Transverse colon (tissue), 4 donors: ENCODE measurements around the gene SDK2. TPM values are rescaled to one million over a fixed set of nuclear protein-coding genes. Genes with fewer than 3 reads are reported as not detected.

Source experiments
- DNase-seq: peaks from one replicate; pipeline ENCODE4 v3.0.0-alpha.2; 2019
- H3K27ac ChIP-seq, 4 donors: fragments of 200-600 bp; sonication (generic); 2 replicates each; pipeline ENCODE4 v1.5.1; 2016 to 2018; ENCODE audit warnings: inconsistent platforms in 4 of 4
- H3K27me3 ChIP-seq: fragments of 200-600 bp; sonication (generic); 2 replicates; pipeline ENCODE4 v1.5.1; 2017; ENCODE audit warnings: inconsistent platforms
- H3K36me3 ChIP-seq, 4 donors: fragments of 200-600 bp; sonication (generic); 2 replicates each; pipeline ENCODE4 v1.5.1; 2017 to 2019; ENCODE audit warnings: inconsistent platforms in 4 of 4
- H3K4me1 ChIP-seq, 4 donors: fragments of 200-600 bp; sonication (generic); 2 replicates each; pipeline ENCODE4 v1.5.1; 2017 to 2020; ENCODE audit warnings: inconsistent platforms in 4 of 4
- H3K4me3 ChIP-seq, 4 donors: fragments of 200-600 bp; sonication (generic); 1 replicate in 1 of 4; 2 replicates in 3 of 4; pipeline versions ENCODE4 v1.5.1 to v1.6.1; 2017 to 2019; ENCODE audit warnings: inconsistent platforms in 4 of 4
- H3K9me3 ChIP-seq, 2 donors: fragments of 200-600 bp; sonication (generic); 2 replicates each; pipeline ENCODE4 v1.5.1; 2017 to 2019; ENCODE audit warnings: inconsistent platforms in 2 of 2
- CTCF ChIP-seq, 5 experiments: fragments of 200-600 bp in 3 of 5; fragments of 450-650 bp in 2 of 5; sonication (generic) in 3 of 5; IDR thresholded peaks; 1 replicate in 2 of 5; 2 replicates in 3 of 5; pipeline ENCODE4 v1.5.1; 2016 to 2017; ENCODE audit warnings: antibody characterized with exemption in 5 of 5, inconsistent platforms in 3 of 5, mild to moderate bottlenecking in 2 of 5, moderate library complexity in 1 of 5
- EP300 ChIP-seq: sonication (generic); formaldehyde crosslinking; IDR thresholded peaks from one replicate; pipeline ENCODE4 v1.6.1; 2017; ENCODE audit warnings: antibody characterized with exemption, low read depth
- POLR2A ChIP-seq: fragments of 450-650 bp; IDR thresholded peaks from one replicate; pipeline ENCODE4 v1.6.1; 2016; ENCODE audit warnings: antibody characterized with exemption, mild to moderate bottlenecking, moderate library complexity
- POLR2AphosphoS5 ChIP-seq, 3 donors: sonication (generic); formaldehyde crosslinking; IDR thresholded peaks; one replicate each; pipeline ENCODE4 v1.6.1; 2016; ENCODE audit warnings: antibody characterized with exemption in 3 of 3
- WGBS, 2 donors: methylation state at CpG; one replicate each; pipeline ENCODE4 v1.1.5; 2018; ENCODE audit warnings: low coverage in 1 of 2; 5-methylcytosine and 5-hydroxymethylcytosine counted together
- in situ Hi-C, 4 donors: fragments of 200-750 bp; cut with MboI; loops; one replicate each; pipeline versions ENCODE4 v1.15.0 to v1.15.1; 2017; ENCODE audit warnings: low sequenced_read_pairs in 3 of 4, low pct_ligation_motif_present in 1 of 4, low pct_unique_long_range_greater_than_20kb in 1 of 4
- intact Hi-C: fragments of 100-400 bp; cut with DNase I; formaldehyde crosslinking; loops from one replicate; pipeline ENCODE4 v1.15.1; 2023; ENCODE audit warnings: low total_unique reads
- total RNA-seq, 4 donors: library from RNA; depleted of rRNA; stranded (reverse); fragments of >200 nt; gene quantifications; one replicate each; pipeline ENCODE4 v1.1.0, GENCODE V29; 2016

Gene SDK2
- total RNA-seq, 4 donors from 2014 or later, result 2.6 to 9.8 (median 3.4) TPM

GRCh38 chr17:73388578-73388905 lies 255.7 kb downstream of the SDK2 start:
- TF ChIP-seq CTCF (IDR thresholded peaks at IDR 0.05) (no peak), POLR2A (no peak), POLR2AphosphoS5 (IDR thresholded peaks at IDR 0.05) (no peak), EP300 (no peak)
- no peaks in the 10 kb centered on the region for H3K4me1 ChIP-seq
- no peaks in the 10 kb centered on the region for H3K9me3 ChIP-seq
- no peak overlapping the region for H3K4me3 ChIP-seq
- intact Hi-C loops (no loop called here), in situ Hi-C loops (no loop called here)
- no peaks in the 10 kb centered on the region for H3K27me3 ChIP-seq
- no peak overlapping the region for H3K27ac ChIP-seq
- no peak for DNase-seq
- no peaks in the 10 kb centered on the region for H3K36me3 ChIP-seq

DNA sequence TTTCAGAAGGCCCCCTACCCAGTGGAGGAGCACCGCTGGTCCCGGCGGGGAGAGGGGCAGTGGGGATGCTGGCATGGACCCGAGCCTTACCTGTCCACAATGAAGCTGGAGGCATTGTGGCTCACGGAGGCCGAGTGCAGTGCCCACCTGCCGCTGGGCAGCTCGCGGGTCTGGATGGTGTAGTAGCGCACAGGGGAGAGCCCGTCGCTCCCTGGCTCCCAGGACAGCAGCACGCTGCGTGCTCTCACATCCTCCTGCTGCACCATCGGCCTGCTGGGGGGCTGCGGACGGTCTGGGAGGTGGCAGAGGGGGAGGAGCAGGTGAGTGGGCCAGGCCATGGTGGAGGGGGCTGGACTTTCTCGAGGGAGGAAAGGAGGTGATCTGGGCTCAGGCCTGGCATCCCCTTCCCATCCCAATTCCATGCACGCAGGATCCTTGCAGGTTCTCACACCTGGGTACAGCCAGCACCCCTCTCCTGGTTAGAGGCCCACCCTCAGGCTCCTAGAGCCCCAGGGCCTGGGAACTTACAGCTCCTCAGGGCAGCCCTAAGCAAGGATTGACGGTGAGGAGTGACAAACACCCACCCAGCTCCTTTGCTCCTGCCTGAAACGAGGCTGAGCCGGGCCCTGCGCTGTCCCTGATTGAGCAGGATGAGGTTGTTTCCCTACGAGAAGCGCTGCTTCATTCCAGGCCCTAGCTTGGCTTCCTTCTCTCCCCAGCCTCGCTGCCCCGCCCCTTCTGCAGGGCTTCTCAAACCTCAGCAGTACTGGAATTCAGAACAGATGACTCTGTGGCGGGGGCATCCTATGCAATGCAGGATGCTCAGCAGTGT lies 256.3 kb downstream of the SDK2 start:
- no peaks in the 10 kb centered on the region for H3K36me3 ChIP-seq
- no peak overlapping the region for H3K4me3 ChIP-seq
- no peak overlapping the region for H3K27ac ChIP-seq
- no peaks in the 10 kb centered on the region for H3K4me1 ChIP-seq
- 83% methylated on average over 27 of the region's 28 CpGs; no CpG with 5 or more reads in 1 of the 2 donors for WGBS, 2 donors
- H3K27me3 ChIP-seq, result no peaks in the 10 kb centered on the region
- in situ Hi-C loops, result no loop called here
- no peak for DNase-seq
- intact Hi-C loops, result no loop called here
- no peaks in the 10 kb centered on the region for H3K9me3 ChIP-seq
- TF ChIP-seq EP300, result no peak
- no peak for TF ChIP-seq CTCF (IDR thresholded peaks at IDR 0.05)
- no peak for TF ChIP-seq POLR2AphosphoS5 (IDR thresholded peaks at IDR 0.05)
- TF ChIP-seq POLR2A, result no peak

- Histone ChIP-seq H3K9me3 (no peaks in the 10 kb centered on the region), H3K4me1 (no peaks in the 10 kb centered on the region), H3K27me3 (no peaks in the 10 kb centered on the region), H3K36me3 (no peaks in the 10 kb centered on the region), H3K4me3 (no peak overlapping the region), H3K27ac (no peak overlapping the region)
- intact Hi-C loops, result no loop called here
- in situ Hi-C loops, result no loop called here
- DNase-seq, result no peak
- TF ChIP-seq POLR2A (no peak), EP300 (no peak), POLR2AphosphoS5 (IDR thresholded peaks at IDR 0.05) (no peak), CTCF (IDR thresholded peaks at IDR 0.05) (no peak)
- WGBS, 2 donors, result 81 to 100% methylated on average over 2 to 6 of the region's 6 CpGs
Measured at GRCh38 chr17:73386561-73386960, 257.7 kb downstream of the SDK2 start.

- Histone ChIP-seq H3K36me3 (no peaks in the 10 kb centered on the region), H3K27ac (no peak overlapping the region), H3K9me3 (no peaks in the 10 kb centered on the region), H3K27me3 (no peaks in the 10 kb centered on the region), H3K4me1 (no peaks in the 10 kb centered on the region), H3K4me3 (no peak overlapping the region)
- in situ Hi-C loops (no loop called here), intact Hi-C loops (no loop called here)
- 83% methylated on average over 8 of the region's 8 CpGs; no CpG with 5 or more reads in 1 of the 2 donors for WGBS, 2 donors
- no peak for DNase-seq
- TF ChIP-seq POLR2A, result no peak
- no peak for TF ChIP-seq POLR2AphosphoS5 (IDR thresholded peaks at IDR 0.05)
- no peak for TF ChIP-seq EP300
- TF ChIP-seq CTCF (IDR thresholded peaks at IDR 0.05), result no peak
Measured at GRCh38 chr17:73384926-73385325, 259.3 kb downstream of the SDK2 start.
